K562 (cell line): ENCODE results near the gene ADCY9. TPM values are rescaled to one million over a fixed set of nuclear protein-coding genes. Genes with fewer than 3 reads are reported as not detected.
"Not testable (repeated sequence)": the region's sequence is repeated elsewhere in the genome, so short reads cannot be mapped to it uniquely, and the experiment has no call there.

Experiments
- ATAC-seq: fragments of 200-7000 bp; cut with Tn5 transposase; 3 replicates; pipeline ENCODE4 v1.9.1; 2020; ENCODE audit warnings: moderate library complexity
- BruUV-seq: library from RNA; stranded (reverse); fragments of 400-500 nt; replicated peaks from 2 replicates; lab custom pipeline; 2021; lab: Mats Ljungman, UMichigan
- CTCF ChIA-PET: fragments of 300-600 bp; formaldehyde crosslinking; extraction: SDS; loops from one replicate; lab custom pipeline; 2021; ENCODE audit warnings: low intra/inter-chr PET ratio; lab: Yijun Ruan, JAX
- POLR2A ChIA-PET: fragments of 300-600, 350-650 bp; sonication (Branson Sonifier 250); formaldehyde crosslinking; extraction: SDS; loops from one replicate; lab custom pipeline; 2021; ENCODE audit warnings: antibody characterized with exemption, inconsistent platforms; lab: Yijun Ruan, JAX
- DNase-seq, 4 experiments: peaks; one replicate each; pipeline versions ENCODE4 v3.0.0 to v3.0.0-alpha.2; 2011 to 2018; ENCODE audit warnings: low spot score in 3 of 4, mixed read lengths in 3 of 4; ENCODE audit errors: extremely low read depth in 1 of 4
- FAIRE-seq: peaks from 2 replicates; lab custom pipeline; 2011; peaks lifted over from hg19 to GRCh38; lab: Jason Lieb, UNC
- H2AFZ ChIP-seq: 2 replicates; pipeline ENCODE4 v1.6.0; 2011; ENCODE audit warnings: low read depth, low read length, control low read depth, inconsistent platforms
- H3K27ac ChIP-seq: fragments of 200-600 bp; 3 replicates; pipeline ENCODE4 v1.8.0; 2011; ENCODE audit warnings: low read depth, mild to moderate bottlenecking, control low read depth, inconsistent platforms, low read length, moderate library complexity, mixed read lengths; ENCODE audit errors: extremely low read depth
- H3K27me3 ChIP-seq, 2 experiments: fragments of 300-600 bp in 1 of 2; 2 replicates in 1 of 2; 3 replicates in 1 of 2; pipeline versions ENCODE4 v1.6.0 to v1.8.0; 2011; ENCODE audit warnings: inconsistent platforms in 2 of 2, low read length in 2 of 2, mild to moderate bottlenecking in 1 of 2, mixed read lengths in 1 of 2, moderate library complexity in 1 of 2; ENCODE audit not compliant: control insufficient read depth in 2 of 2, insufficient read depth in 2 of 2
- H3K36me3 ChIP-seq: fragments of 300-600 bp; 3 replicates; pipeline ENCODE4 v1.8.0; 2011; ENCODE audit warnings: mild to moderate bottlenecking, low read length, inconsistent platforms; ENCODE audit not compliant: control insufficient read depth, insufficient read depth
- H3K4me1 ChIP-seq, 2 experiments: fragments of 200-600 bp in 1 of 2; replicated peaks in 1 of 2; 2 replicates in 1 of 2; 3 replicates in 1 of 2; pipeline versions ENCODE4 v1.5.1 to v1.8.0; 2011; ENCODE audit warnings: inconsistent platforms in 2 of 2, low read length in 2 of 2, mild to moderate bottlenecking in 1 of 2, mixed read lengths in 1 of 2, moderate library complexity in 1 of 2; ENCODE audit not compliant: control insufficient read depth in 2 of 2, insufficient read depth in 2 of 2
- H3K4me2 ChIP-seq: 2 replicates; pipeline ENCODE4 v1.6.1; 2011; ENCODE audit warnings: low read length, control low read depth, inconsistent platforms, mixed read lengths; ENCODE audit not compliant: insufficient read depth
- H3K4me3 ChIP-seq: fragments of 200-600 bp; sonication (generic), shearing (Covaris generic); 2 replicates; pipeline ENCODE4 v1.5.1; 2016; ENCODE audit warnings: control low read depth, inconsistent platforms
- H3K79me2 ChIP-seq: fragments of 200-600 bp; 3 replicates; pipeline ENCODE4 v1.8.0; 2011; ENCODE audit warnings: low read length, inconsistent platforms; ENCODE audit not compliant: control insufficient read depth, insufficient read depth
- H3K9ac ChIP-seq, 2 experiments: 2 replicates each; pipeline versions ENCODE4 v1.6.0 to v1.6.1; 2011; ENCODE audit warnings: low read depth in 2 of 2, low read length in 2 of 2, control low read depth in 1 of 2, inconsistent platforms in 1 of 2, mild to moderate bottlenecking in 1 of 2, mixed read lengths in 1 of 2; ENCODE audit not compliant: insufficient read depth in 1 of 2
- H3K9me1 ChIP-seq: one replicate; pipeline ENCODE4 v1.6.0; 2011; ENCODE audit warnings: inconsistent platforms, mild to moderate bottlenecking, low read length, moderate library complexity; ENCODE audit not compliant: control insufficient read depth, insufficient read depth
- H3K9me3 ChIP-seq: replicated peaks from 2 replicates; pipeline ENCODE4 v1.5.1; 2011; ENCODE audit warnings: low read depth, low read length, inconsistent platforms; ENCODE audit not compliant: control insufficient read depth, insufficient read depth
- H4K20me1 ChIP-seq: replicated peaks from 2 replicates; pipeline ENCODE4 v1.6.1; 2011; ENCODE audit warnings: low read length, inconsistent platforms, mixed read lengths; ENCODE audit not compliant: control insufficient read depth, insufficient read depth
- GABPB1 ChIP-seq: sonication (generic); formaldehyde crosslinking; IDR thresholded peaks from 2 replicates; pipeline ENCODE4 v1.8.0; 2022; ENCODE audit warnings: mild to moderate bottlenecking, missing genetic modification reagents
- JUN ChIP-seq, 2 experiments: sonication (generic) in 1 of 2; formaldehyde crosslinking in 1 of 2; IDR thresholded peaks; 2 replicates each; pipeline versions ENCODE4 v1.6.1 to v1.8.0; 2012 to 2022; ENCODE audit warnings: borderline replicate concordance in 2 of 2, mild to moderate bottlenecking in 2 of 2, improper control_type of control experiment in 1 of 2, low read depth in 1 of 2, low read length in 1 of 2, missing genetic modification reagents in 1 of 2
- KDM1A ChIP-seq, 2 experiments: fragments of 450-650 bp; IDR thresholded peaks; 2 replicates each; pipeline ENCODE4 v1.6.1; 2016; ENCODE audit warnings: mild to moderate bottlenecking in 2 of 2
- PTBP1 ChIP-seq: fragments of 200-400 bp; formaldehyde crosslinking; IDR thresholded peaks from 2 replicates; pipeline ENCODE4 v1.6.1; 2017; ENCODE audit warnings: low read depth, low read length
- ZHX1 ChIP-seq: fragments of 150-350 bp; conservative IDR thresholded peaks from 2 replicates; pipeline ENCODE4 v1.6.1; 2014; ENCODE audit warnings: low read length
- ZNF146 ChIP-seq: IDR thresholded peaks from one replicate; pipeline ENCODE4 v1.6.1; 2018; ENCODE audit warnings: missing compliant biosample characterization; ENCODE audit not compliant: unreplicated experiment
- WGBS: fragments of 100-300 bp; shearing (Covaris generic); methylation state at CpG from one replicate; pipeline ENCODE4 v1.1.6; 2016; ENCODE audit warnings: low coverage, mixed read lengths; ENCODE audit not compliant: insufficient coverage; ENCODE audit errors: missing lambda C conversion rate; 5-methylcytosine and 5-hydroxymethylcytosine counted together
- in situ Hi-C: fragments of 300-500 bp; cut with MboI; formaldehyde crosslinking; loops from 4 replicates; pipeline ENCODE4 v1.15.0; 2018; ENCODE audit warnings: inconsistent platforms, mixed read lengths
- intact Hi-C: fragments of 100-400 bp; cut with micrococcal nuclease; formaldehyde crosslinking; loops from 2 replicates; pipeline ENCODE4 v1.14.2; 2022
- polyA plus RNA-seq, 8 experiments: library from polyadenylated mRNA; depleted of rRNA in 4 of 8; stranded (reverse) in 5 of 8; unstranded in 3 of 8; fragments of >200 nt; fragmentation: Nextera tagmentation in 2 of 8; fragmentation: Illumina TruSeq in 1 of 8; extraction: Ambion mirVana in 2 of 8; extraction: Trizol in 1 of 8; gene quantifications; 2 replicates each; pipeline versions ENCODE4 v1.2.1 to v1.2.3, GENCODE V29; 2011 to 2014; ENCODE audit warnings: inconsistent platforms in 1 of 8, missing spikeins in 1 of 8
- total RNA-seq, 7 experiments: library from RNA; depleted of rRNA in 6 of 7; stranded (reverse); fragments of >200 nt in 6 of 7; fragmentation: Illumina TruSeq in 2 of 7; extraction: Trizol in 2 of 7; gene quantifications; 2 replicates each; pipeline versions ENCODE4 v1.2.1 to v1.2.3, GENCODE V29; 2011 to 2021; ENCODE audit warnings: low replicate concordance in 1 of 7

The ADCY9 gene
- total and polyA plus RNA-seq, 9 of the 15 experiments (the other 6 are each of a cell fraction or from before 2014, with no cell fraction given), result 0.03 to 0.29 (median 0.17) TPM

- no peak for TF ChIP-seq ZHX1
- no peak for TF ChIP-seq PTBP1
- no peak for TF ChIP-seq GABPB1 (CRISPR knock-in tag)
- no peak for TF ChIP-seq KDM1A (IDR thresholded peaks at IDR 0.05)
- no peak for TF ChIP-seq JUN (IDR thresholded peaks at IDR 0.05; ENCODE audit: borderline replicate concordance, low read depth, low read length)
- no peak for TF ChIP-seq JUN (CRISPR knock-in tag; IDR thresholded peaks at IDR 0.05; ENCODE audit: borderline replicate concordance)
Measured at GRCh38 chr16:4157376-4157825, 41.2 kb upstream of the ADCY9 start (continued).

- H3K27ac ChIP-seq, H3K4me3 ChIP-seq, H3K9me3 ChIP-seq, CTCF ChIA-PET, BruUV-seq, H3K79me2 ChIP-seq, H4K20me1 ChIP-seq, H3K9ac ChIP-seq, H3K9me1 ChIP-seq, intact Hi-C loops, H2AFZ ChIP-seq, ATAC-seq, in situ Hi-C loops, FAIRE-seq, H3K36me3 ChIP-seq, POLR2A ChIA-PET, H3K4me2 ChIP-seq, DNase-seq, H3K4me1 ChIP-seq: not testable (repeated sequence)
- TF ChIP-seq ZNF146, result peak; percentile 50
- H3K27me3 ChIP-seq, result peaks cover 25 to 39% of the 10 kb centered on the region in 2 experiments
- 0% methylated on average over 3 of the region's 3 CpGs for WGBS
Measured at GRCh38 chr16:4156503-4156902, 40.3 kb upstream of the ADCY9 start.

- FAIRE-seq, H3K9ac ChIP-seq, ATAC-seq, H4K20me1 ChIP-seq, H3K79me2 ChIP-seq, H3K27ac ChIP-seq, H3K4me2 ChIP-seq, H3K4me3 ChIP-seq, H3K9me3 ChIP-seq, BruUV-seq, H3K36me3 ChIP-seq, H3K9me1 ChIP-seq, H3K4me1 ChIP-seq, H2AFZ ChIP-seq, intact Hi-C loops, in situ Hi-C loops, CTCF ChIA-PET, DNase-seq: not testable (repeated sequence)
- POLR2A ChIA-PET, result interaction anchor here (0.8 to 1.2 kb wide), 2 partner anchors 24 to 805 kb away, joined by 4 read pairs; no protein-coding TSS in a partner anchor
- H3K27me3 ChIP-seq, result peaks cover 11 to 27% of the 10 kb centered on the region in 2 experiments; a peak in 3 of 5 replicates
- 14% methylated on average over 10 of the region's 13 CpGs for WGBS
Measured at GRCh38 chr16:4153364-4153763, 37.1 kb upstream of the ADCY9 start.
